Measurements from ENCODE around the gene DENND6B. TPM values are rescaled to one million over a fixed set of nuclear protein-coding genes. Genes with fewer than 3 reads are reported as not detected.

The DENND6B gene
- total and polyA plus RNA-seq, 2 of the 13 experiments (the other 11 are each of a cell fraction or from before 2014, with no cell fraction given): 0.95 to 3.8 TPM

DNA sequence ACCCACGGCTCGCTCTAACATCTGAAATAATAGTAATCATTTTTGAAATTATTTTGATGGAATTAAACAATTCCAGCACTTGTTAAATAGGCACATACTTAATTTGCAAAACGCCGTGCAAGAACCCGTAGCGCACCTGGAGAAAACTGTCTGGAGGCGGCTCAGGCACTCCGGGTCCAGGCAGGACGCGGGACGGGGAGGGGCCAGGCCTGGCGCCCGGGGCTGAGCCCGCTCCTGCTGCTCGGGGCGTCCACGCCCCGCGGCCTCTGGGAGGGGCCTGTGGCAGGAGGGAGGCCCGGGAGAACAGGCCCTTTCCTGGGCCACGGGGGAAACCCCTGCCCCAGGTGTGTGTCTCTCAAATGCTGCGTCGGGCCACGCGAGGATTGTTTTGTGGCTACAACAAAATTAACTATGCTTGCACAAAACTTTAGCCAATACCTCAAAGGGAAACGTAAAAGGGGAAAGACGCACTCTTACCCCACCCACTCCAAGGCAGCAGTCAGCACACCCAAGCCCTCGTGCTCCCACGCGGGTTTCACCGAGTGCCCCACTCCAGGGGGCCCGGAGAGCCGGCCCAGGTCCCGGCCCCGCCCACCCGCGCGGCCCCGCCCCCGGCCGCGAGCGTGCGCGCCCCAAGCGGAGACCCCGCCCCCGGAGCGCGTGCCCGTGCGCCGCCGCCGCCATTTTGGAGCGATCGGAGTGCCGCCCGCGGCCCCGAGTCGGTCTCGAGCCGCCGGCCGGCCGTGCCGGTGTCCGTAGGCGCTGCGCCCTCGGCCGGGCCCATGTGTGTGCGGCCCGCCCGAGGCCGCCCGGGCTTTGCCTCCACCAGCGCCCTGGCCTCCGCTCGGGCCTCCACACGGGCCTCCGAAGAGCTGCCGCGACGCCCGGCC is 16.1 kb upstream of the DENND6B start, which contains the start of gene PPP6R2 (continued):
- TF ChIP-seq ZNF878 (CRISPR knock-in tag; IDR thresholded peaks at IDR 0.05) (no peak), ZNF782 (CRISPR knock-in tag; IDR thresholded peaks at IDR 0.05; ENCODE audit: borderline replicate concordance) (no peak), SNAI1 (CRISPR knock-in tag; IDR thresholded peaks at IDR 0.05; ENCODE audit: borderline replicate concordance) (no peak), ZNF251 (CRISPR knock-in tag; IDR thresholded peaks at IDR 0.05) (no peak), SP2 (CRISPR knock-in tag; IDR thresholded peaks at IDR 0.05) (no peak), HOXA7 (CRISPR knock-in tag; IDR thresholded peaks at IDR 0.05) (no peak), ZNF34 (CRISPR knock-in tag; IDR thresholded peaks at IDR 0.05; ENCODE audit: borderline replicate concordance) (no peak), MEF2D (CRISPR knock-in tag; IDR thresholded peaks at IDR 0.05) (no peak), ZNF451 (CRISPR knock-in tag; IDR thresholded peaks at IDR 0.05) (peak; percentile 15; the same call in 1 of the 2 replicates), IRX3 (CRISPR knock-in tag; IDR thresholded peaks at IDR 0.05; ENCODE audit: borderline replicate concordance, low read depth) (no peak), POLR2AphosphoS5 (IDR thresholded peaks at IDR 0.05; ENCODE audit: low read depth, low read length) (peak; percentile 51), ZNF614 (CRISPR knock-in tag; IDR thresholded peaks at IDR 0.05; ENCODE audit: borderline replicate concordance) (no peak), ZNF768 (CRISPR knock-in tag; IDR thresholded peaks at IDR 0.05) (no peak), FIP1L1 (IDR thresholded peaks at IDR 0.05; ENCODE audit: borderline replicate concordance, insufficient read depth, low read depth, low read length) (no peak)
- TF ChIP-seq, protein P1, sequence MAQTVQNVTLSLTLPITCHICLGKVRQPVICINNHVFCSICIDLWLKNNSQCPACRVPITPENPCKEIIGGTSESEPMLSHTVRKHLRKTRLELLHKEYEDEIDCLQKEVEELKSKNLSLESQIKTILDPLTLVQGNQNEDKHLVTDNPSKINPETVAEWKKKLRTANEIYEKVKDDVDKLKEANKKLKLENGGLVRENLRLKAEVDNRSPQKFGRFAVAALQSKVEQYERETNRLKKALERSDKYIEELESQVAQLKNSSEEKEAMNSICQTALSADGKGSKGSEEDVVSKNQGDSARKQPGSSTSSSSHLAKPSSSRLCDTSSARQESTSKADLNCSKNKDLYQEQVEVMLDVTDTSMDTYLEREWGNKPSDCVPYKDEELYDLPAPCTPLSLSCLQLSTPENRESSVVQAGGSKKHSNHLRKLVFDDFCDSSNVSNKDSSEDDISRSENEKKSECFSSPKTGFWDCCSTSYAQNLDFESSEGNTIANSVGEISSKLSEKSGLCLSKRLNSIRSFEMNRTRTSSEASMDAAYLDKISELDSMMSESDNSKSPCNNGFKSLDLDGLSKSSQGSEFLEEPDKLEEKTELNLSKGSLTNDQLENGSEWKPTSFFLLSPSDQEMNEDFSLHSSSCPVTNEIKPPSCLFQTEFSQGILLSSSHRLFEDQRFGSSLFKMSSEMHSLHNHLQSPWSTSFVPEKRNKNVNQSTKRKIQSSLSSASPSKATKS (CRISPR knock-in tag; IDR thresholded peaks at IDR 0.05): no peak
- TF ChIP-seq, protein P2, sequence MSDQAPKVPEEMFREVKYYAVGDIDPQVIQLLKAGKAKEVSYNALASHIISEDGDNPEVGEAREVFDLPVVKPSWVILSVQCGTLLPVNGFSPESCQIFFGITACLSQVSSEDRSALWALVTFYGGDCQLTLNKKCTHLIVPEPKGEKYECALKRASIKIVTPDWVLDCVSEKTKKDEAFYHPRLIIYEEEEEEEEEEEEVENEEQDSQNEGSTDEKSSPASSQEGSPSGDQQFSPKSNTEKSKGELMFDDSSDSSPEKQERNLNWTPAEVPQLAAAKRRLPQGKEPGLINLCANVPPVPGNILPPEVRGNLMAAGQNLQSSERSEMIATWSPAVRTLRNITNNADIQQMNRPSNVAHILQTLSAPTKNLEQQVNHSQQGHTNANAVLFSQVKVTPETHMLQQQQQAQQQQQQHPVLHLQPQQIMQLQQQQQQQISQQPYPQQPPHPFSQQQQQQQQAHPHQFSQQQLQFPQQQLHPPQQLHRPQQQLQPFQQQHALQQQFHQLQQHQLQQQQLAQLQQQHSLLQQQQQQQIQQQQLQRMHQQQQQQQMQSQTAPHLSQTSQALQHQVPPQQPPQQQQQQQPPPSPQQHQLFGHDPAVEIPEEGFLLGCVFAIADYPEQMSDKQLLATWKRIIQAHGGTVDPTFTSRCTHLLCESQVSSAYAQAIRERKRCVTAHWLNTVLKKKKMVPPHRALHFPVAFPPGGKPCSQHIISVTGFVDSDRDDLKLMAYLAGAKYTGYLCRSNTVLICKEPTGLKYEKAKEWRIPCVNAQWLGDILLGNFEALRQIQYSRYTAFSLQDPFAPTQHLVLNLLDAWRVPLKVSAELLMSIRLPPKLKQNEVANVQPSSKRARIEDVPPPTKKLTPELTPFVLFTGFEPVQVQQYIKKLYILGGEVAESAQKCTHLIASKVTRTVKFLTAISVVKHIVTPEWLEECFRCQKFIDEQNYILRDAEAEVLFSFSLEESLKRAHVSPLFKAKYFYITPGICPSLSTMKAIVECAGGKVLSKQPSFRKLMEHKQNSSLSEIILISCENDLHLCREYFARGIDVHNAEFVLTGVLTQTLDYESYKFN (CRISPR knock-in tag; conservative IDR thresholded peaks at IDR 0.05): no peak
- TF ChIP-seq, protein P3, sequence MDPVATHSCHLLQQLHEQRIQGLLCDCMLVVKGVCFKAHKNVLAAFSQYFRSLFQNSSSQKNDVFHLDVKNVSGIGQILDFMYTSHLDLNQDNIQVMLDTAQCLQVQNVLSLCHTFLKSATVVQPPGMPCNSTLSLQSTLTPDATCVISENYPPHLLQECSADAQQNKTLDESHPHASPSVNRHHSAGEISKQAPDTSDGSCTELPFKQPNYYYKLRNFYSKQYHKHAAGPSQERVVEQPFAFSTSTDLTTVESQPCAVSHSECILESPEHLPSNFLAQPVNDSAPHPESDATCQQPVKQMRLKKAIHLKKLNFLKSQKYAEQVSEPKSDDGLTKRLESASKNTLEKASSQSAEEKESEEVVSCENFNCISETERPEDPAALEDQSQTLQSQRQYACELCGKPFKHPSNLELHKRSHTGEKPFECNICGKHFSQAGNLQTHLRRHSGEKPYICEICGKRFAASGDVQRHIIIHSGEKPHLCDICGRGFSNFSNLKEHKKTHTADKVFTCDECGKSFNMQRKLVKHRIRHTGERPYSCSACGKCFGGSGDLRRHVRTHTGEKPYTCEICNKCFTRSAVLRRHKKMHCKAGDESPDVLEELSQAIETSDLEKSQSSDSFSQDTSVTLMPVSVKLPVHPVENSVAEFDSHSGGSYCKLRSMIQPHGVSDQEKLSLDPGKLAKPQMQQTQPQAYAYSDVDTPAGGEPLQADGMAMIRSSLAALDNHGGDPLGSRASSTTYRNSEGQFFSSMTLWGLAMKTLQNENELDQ (CRISPR knock-in tag; IDR thresholded peaks at IDR 0.05; ENCODE audit: borderline replicate concordance): no peak

Data from HepG2 (cell line).